GM23338 (cell line): ENCODE results near the gene ALAD.
"Not testable (repeated sequence)": the region's sequence is repeated elsewhere in the genome, so short reads cannot be mapped to it uniquely, and the experiment has no call there.

Source experiments
- EZH2 ChIP-seq: fragments of 200-600 bp; sonication (generic); IDR thresholded peaks from one replicate; pipeline ENCODE4 v1.8.0; 2017; ENCODE audit warnings: antibody characterized with exemption, mild to moderate bottlenecking, low read depth; ENCODE audit not compliant: unreplicated experiment
- EZH2phosphoT487 ChIP-seq: fragments of 200-600 bp; sonication (generic); IDR thresholded peaks from one replicate; pipeline ENCODE4 v1.8.1; 2018; ENCODE audit warnings: antibody characterized with exemption; ENCODE audit not compliant: unreplicated experiment
- POLR2AphosphoS5 ChIP-seq: IDR thresholded peaks from 2 replicates; pipeline ENCODE4 v1.6.1; 2016; ENCODE audit warnings: antibody characterized with exemption, low read depth
- ZNF331 ChIP-seq: fragments of 250-450 bp; sonication (Bioruptor Pico); IDR thresholded peaks from 2 replicates; pipeline ENCODE4 v1.5.0; 2020; ENCODE audit warnings: low read depth, mild to moderate bottlenecking, moderate library complexity
- TF ChIP-seq, protein P1 (sequence below), 2 experiments: fragments of 200-600 bp in 1 of 2; sonication (generic) in 1 of 2; conservative IDR thresholded peaks; 2 replicates each; pipeline versions ENCODE4 v1.5.1 to v1.6.1; 2016 to 2017; ENCODE audit warnings: antibody characterized with exemption in 2 of 2, low read depth in 2 of 2, mild to moderate bottlenecking in 2 of 2, moderate library complexity in 1 of 2
- TF ChIP-seq, protein P2 (sequence below): IDR thresholded peaks from one replicate; pipeline ENCODE4 v1.6.1; 2018; ENCODE audit warnings: antibody characterized with exemption; ENCODE audit not compliant: unreplicated experiment
- TF ChIP-seq, protein P3 (sequence below): fragments of 250-450 bp; sonication (Bioruptor Pico); IDR thresholded peaks from 2 replicates; pipeline ENCODE4 v1.5.0; 2020; ENCODE audit warnings: mild to moderate bottlenecking, moderate library complexity

DNA sequence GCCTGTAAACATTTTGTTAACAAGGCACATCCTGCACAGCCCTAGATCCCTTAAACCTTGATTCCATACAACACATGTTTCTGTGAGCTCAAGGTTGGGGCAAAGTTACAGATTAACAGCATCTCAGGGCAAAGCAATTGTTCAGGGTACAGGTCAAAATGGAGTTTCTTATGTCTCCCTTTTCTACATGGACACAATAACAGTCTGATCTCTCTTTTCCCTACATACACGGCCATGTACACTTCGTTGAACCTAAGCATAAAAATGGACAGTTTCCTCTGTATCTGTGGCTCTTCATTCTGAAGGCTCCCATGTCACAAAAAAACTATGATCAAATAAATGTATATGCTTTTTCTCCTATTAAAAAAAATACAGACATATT lies 21.3 kb downstream of the ALAD start:
- TF ChIP-seq, protein P1, sequence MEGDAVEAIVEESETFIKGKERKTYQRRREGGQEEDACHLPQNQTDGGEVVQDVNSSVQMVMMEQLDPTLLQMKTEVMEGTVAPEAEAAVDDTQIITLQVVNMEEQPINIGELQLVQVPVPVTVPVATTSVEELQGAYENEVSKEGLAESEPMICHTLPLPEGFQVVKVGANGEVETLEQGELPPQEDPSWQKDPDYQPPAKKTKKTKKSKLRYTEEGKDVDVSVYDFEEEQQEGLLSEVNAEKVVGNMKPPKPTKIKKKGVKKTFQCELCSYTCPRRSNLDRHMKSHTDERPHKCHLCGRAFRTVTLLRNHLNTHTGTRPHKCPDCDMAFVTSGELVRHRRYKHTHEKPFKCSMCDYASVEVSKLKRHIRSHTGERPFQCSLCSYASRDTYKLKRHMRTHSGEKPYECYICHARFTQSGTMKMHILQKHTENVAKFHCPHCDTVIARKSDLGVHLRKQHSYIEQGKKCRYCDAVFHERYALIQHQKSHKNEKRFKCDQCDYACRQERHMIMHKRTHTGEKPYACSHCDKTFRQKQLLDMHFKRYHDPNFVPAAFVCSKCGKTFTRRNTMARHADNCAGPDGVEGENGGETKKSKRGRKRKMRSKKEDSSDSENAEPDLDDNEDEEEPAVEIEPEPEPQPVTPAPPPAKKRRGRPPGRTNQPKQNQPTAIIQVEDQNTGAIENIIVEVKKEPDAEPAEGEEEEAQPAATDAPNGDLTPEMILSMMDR (conservative IDR thresholded peaks at IDR 0.05; ENCODE audit: low read depth in 2 of 2), result not testable (repeated sequence)
- TF ChIP-seq EZH2phosphoT487; POLR2AphosphoS5; EZH2; ZNF331 (CRISPR knock-in tag): not testable (repeated sequence)
- TF ChIP-seq, protein P2, sequence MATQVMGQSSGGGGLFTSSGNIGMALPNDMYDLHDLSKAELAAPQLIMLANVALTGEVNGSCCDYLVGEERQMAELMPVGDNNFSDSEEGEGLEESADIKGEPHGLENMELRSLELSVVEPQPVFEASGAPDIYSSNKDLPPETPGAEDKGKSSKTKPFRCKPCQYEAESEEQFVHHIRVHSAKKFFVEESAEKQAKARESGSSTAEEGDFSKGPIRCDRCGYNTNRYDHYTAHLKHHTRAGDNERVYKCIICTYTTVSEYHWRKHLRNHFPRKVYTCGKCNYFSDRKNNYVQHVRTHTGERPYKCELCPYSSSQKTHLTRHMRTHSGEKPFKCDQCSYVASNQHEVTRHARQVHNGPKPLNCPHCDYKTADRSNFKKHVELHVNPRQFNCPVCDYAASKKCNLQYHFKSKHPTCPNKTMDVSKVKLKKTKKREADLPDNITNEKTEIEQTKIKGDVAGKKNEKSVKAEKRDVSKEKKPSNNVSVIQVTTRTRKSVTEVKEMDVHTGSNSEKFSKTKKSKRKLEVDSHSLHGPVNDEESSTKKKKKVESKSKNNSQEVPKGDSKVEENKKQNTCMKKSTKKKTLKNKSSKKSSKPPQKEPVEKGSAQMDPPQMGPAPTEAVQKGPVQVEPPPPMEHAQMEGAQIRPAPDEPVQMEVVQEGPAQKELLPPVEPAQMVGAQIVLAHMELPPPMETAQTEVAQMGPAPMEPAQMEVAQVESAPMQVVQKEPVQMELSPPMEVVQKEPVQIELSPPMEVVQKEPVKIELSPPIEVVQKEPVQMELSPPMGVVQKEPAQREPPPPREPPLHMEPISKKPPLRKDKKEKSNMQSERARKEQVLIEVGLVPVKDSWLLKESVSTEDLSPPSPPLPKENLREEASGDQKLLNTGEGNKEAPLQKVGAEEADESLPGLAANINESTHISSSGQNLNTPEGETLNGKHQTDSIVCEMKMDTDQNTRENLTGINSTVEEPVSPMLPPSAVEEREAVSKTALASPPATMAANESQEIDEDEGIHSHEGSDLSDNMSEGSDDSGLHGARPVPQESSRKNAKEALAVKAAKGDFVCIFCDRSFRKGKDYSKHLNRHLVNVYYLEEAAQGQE, result not testable (repeated sequence)
- TF ChIP-seq, protein P3, sequence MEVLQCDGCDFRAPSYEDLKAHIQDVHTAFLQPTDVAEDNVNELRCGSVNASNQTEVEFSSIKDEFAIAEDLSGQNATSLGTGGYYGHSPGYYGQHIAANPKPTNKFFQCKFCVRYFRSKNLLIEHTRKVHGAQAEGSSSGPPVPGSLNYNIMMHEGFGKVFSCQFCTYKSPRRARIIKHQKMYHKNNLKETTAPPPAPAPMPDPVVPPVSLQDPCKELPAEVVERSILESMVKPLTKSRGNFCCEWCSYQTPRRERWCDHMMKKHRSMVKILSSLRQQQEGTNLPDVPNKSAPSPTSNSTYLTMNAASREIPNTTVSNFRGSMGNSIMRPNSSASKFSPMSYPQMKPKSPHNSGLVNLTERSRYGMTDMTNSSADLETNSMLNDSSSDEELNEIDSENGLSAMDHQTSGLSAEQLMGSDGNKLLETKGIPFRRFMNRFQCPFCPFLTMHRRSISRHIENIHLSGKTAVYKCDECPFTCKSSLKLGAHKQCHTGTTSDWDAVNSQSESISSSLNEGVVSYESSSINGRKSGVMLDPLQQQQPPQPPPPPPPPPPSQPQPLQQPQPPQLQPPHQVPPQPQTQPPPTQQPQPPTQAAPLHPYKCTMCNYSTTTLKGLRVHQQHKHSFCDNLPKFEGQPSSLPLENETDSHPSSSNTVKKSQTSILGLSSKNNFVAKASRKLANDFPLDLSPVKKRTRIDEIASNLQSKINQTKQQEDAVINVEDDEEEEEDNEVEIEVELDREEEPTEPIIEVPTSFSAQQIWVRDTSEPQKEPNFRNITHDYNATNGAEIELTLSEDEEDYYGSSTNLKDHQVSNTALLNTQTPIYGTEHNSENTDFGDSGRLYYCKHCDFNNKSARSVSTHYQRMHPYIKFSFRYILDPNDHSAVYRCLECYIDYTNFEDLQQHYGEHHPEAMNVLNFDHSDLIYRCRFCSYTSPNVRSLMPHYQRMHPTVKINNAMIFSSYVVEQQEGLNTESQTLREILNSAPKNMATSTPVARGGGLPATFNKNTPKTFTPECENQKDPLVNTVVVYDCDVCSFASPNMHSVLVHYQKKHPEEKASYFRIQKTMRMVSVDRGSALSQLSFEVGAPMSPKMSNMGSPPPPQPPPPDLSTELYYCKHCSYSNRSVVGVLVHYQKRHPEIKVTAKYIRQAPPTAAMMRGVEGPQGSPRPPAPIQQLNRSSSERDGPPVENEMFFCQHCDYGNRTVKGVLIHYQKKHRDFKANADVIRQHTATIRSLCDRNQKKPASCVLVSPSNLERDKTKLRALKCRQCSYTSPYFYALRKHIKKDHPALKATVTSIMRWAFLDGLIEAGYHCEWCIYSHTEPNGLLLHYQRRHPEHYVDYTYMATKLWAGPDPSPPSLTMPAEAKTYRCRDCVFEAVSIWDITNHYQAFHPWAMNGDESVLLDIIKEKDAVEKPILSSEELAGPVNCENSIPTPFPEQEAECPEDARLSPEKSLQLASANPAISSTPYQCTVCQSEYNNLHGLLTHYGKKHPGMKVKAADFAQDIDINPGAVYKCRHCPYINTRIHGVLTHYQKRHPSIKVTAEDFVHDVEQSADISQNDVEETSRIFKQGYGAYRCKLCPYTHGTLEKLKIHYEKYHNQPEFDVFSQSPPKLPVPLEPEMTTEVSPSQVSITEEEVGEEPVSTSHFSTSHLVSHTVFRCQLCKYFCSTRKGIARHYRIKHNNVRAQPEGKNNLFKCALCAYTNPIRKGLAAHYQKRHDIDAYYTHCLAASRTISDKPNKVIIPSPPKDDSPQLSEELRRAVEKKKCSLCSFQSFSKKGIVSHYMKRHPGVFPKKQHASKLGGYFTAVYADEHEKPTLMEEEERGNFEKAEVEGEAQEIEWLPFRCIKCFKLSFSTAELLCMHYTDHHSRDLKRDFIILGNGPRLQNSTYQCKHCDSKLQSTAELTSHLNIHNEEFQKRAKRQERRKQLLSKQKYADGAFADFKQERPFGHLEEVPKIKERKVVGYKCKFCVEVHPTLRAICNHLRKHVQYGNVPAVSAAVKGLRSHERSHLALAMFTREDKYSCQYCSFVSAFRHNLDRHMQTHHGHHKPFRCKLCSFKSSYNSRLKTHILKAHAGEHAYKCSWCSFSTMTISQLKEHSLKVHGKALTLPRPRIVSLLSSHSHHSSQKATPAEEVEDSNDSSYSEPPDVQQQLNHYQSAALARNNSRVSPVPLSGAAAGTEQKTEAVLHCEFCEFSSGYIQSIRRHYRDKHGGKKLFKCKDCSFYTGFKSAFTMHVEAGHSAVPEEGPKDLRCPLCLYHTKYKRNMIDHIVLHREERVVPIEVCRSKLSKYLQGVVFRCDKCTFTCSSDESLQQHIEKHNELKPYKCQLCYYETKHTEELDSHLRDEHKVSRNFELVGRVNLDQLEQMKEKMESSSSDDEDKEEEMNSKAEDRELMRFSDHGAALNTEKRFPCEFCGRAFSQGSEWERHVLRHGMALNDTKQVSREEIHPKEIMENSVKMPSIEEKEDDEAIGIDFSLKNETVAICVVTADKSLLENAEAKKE (CRISPR knock-in tag), result not testable (repeated sequence)
